HCT116 (cell line): ENCODE measurements around the gene ABCC8.

ENCODE experiments used
- ATF3 ChIP-seq: IDR thresholded peaks from 2 replicates; pipeline ENCODE4 v1.6.1; 2012
- TF ChIP-seq, protein P1 (sequence below), 3 experiments: fragments of 200-600 bp in 1 of 3; sonication (generic) in 1 of 3; IDR thresholded peaks in 2 of 3; conservative IDR thresholded peaks in 1 of 3; 2 replicates each; pipeline ENCODE4 v1.5.1; 2012 to 2017; ENCODE audit warnings: low read depth in 2 of 3, low read length in 2 of 3, antibody characterized with exemption in 1 of 3, borderline replicate concordance in 1 of 3, control low read depth in 1 of 3, mild to moderate bottlenecking in 1 of 3, mixed read lengths in 1 of 3, mixed run types in 1 of 3, moderate library complexity in 1 of 3; ENCODE audit not compliant: insufficient read depth in 1 of 3
- TF ChIP-seq, protein P2 (sequence below): IDR thresholded peaks from 2 replicates; pipeline ENCODE4 v1.6.1; 2012

DNA sequence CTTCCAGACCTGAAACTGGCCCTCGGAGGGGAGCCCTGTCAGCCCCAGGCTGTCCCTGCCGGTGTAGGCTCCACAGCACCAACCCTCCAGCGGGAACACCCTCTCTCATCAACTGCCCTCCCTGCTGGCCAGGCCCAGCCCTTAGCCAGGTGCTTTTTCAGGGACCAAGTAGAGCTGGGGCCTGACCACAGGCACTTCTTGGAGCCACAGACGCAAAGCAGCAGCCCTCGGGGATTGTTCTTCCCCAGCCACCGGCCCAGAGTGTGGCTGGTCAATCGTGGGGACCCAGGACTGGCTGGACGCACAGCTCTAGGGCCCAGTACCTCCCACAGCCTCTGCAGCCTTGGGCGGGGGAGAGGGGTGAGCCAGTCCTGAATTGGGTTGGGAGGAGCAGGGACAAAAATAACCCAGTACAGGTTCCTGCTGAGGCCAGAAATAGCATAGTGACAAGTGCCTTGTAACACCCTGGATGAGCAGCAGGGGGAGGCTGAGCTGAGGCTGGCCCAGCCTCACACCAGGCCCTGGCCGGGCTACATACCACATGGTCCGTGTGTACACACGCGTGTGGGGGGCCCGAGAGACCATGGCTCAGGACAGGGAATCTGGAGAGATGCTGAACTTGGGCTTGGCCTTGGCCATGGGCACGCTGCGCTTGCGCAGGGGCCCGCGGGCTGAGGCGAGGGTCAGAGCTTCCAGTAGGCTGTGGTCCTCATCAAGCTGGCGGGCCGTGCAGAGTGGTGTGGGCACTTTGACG lies 90.1 kb downstream of the ABCC8 start:
- TF ChIP-seq, protein P1, sequence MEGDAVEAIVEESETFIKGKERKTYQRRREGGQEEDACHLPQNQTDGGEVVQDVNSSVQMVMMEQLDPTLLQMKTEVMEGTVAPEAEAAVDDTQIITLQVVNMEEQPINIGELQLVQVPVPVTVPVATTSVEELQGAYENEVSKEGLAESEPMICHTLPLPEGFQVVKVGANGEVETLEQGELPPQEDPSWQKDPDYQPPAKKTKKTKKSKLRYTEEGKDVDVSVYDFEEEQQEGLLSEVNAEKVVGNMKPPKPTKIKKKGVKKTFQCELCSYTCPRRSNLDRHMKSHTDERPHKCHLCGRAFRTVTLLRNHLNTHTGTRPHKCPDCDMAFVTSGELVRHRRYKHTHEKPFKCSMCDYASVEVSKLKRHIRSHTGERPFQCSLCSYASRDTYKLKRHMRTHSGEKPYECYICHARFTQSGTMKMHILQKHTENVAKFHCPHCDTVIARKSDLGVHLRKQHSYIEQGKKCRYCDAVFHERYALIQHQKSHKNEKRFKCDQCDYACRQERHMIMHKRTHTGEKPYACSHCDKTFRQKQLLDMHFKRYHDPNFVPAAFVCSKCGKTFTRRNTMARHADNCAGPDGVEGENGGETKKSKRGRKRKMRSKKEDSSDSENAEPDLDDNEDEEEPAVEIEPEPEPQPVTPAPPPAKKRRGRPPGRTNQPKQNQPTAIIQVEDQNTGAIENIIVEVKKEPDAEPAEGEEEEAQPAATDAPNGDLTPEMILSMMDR (IDR thresholded peaks at IDR 0.05 in 2 of 3, conservative IDR thresholded peaks at IDR 0.05 in 1 of 3; ENCODE audit: borderline replicate concordance in 1 of 3, insufficient read depth in 1 of 3, low read depth in 2 of 3, low read length in 2 of 3), result peak; percentile 61 to 74 (median 65)
- TF ChIP-seq, protein P2, sequence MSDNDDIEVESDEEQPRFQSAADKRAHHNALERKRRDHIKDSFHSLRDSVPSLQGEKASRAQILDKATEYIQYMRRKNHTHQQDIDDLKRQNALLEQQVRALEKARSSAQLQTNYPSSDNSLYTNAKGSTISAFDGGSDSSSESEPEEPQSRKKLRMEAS, result peak; percentile 45; the same call in 1 of the 2 replicates
- TF ChIP-seq ATF3, result no peak
